Astrocyte (in vitro differentiated cells and primary cell): Measurements from ENCODE around the gene TMTC4. TPM values are rescaled to one million over a fixed set of nuclear protein-coding genes. Genes with fewer than 3 reads are reported as not detected.

Experiments used
- DNase-seq: peaks from one replicate; pipeline ENCODE4 v3.0.0-alpha.2; 2010; ENCODE audit warnings: low read depth
- FAIRE-seq: peaks from 2 replicates; lab custom pipeline; 2011; peaks lifted over from hg19 to GRCh38; lab: Jason Lieb, UNC
- H2AFZ ChIP-seq: 2 replicates; pipeline ENCODE4 v1.6.0; 2012; ENCODE audit warnings: low read depth, low read length, inconsistent platforms
- H3K27ac ChIP-seq: 2 replicates; pipeline ENCODE4 v1.5.1; 2011; ENCODE audit warnings: low read depth, low read length, inconsistent platforms
- H3K27me3 ChIP-seq: 2 replicates; pipeline ENCODE4 v1.6.0; 2011; ENCODE audit warnings: low read length, inconsistent platforms; ENCODE audit not compliant: insufficient read depth
- H3K36me3 ChIP-seq: 2 replicates; pipeline ENCODE4 v1.5.1; 2011; ENCODE audit warnings: low read length, inconsistent platforms; ENCODE audit not compliant: insufficient read depth
- H3K4me1 ChIP-seq: 2 replicates; pipeline ENCODE4 v1.5.1; 2011; ENCODE audit warnings: low read length, inconsistent platforms; ENCODE audit not compliant: insufficient read depth
- H3K4me2 ChIP-seq: 2 replicates; pipeline ENCODE4 v1.6.0; 2012; ENCODE audit warnings: low read length, inconsistent platforms
- H3K4me3 ChIP-seq: 2 replicates; pipeline ENCODE4 v1.5.1; 2011; ENCODE audit warnings: low read depth, mild to moderate bottlenecking, low read length, inconsistent platforms; ENCODE audit not compliant: insufficient read depth
- H3K79me2 ChIP-seq: 2 replicates; pipeline ENCODE4 v1.6.0; 2012; ENCODE audit warnings: mild to moderate bottlenecking, low read length, inconsistent platforms; ENCODE audit not compliant: insufficient read depth
- H3K9ac ChIP-seq: 2 replicates; pipeline ENCODE4 v1.6.0; 2012; ENCODE audit warnings: mild to moderate bottlenecking, low read length, inconsistent platforms
- H3K9me3 ChIP-seq: 2 replicates; pipeline ENCODE4 v1.5.1; 2012; ENCODE audit warnings: low read depth, mild to moderate bottlenecking, low read length, inconsistent platforms; ENCODE audit not compliant: insufficient read depth
- H4K20me1 ChIP-seq: 2 replicates; pipeline ENCODE4 v1.6.0; 2012; ENCODE audit warnings: low read length, inconsistent platforms; ENCODE audit not compliant: insufficient read depth
- H3K27ac Mint-ChIP-seq: one replicate; pipeline ENCODE4 v1.8.0; 2021; ENCODE audit warnings: mild to moderate bottlenecking, mixed read lengths; ENCODE audit not compliant: unreplicated experiment
- H3K27me3 Mint-ChIP-seq: one replicate; pipeline ENCODE4 v1.8.0; 2021; ENCODE audit warnings: low read depth, mixed read lengths; ENCODE audit not compliant: unreplicated experiment
- H3K36me3 Mint-ChIP-seq: one replicate; pipeline ENCODE4 v1.8.0; 2021; ENCODE audit warnings: low read depth, mixed read lengths; ENCODE audit not compliant: unreplicated experiment
- H3K4me1 Mint-ChIP-seq: one replicate; pipeline ENCODE4 v1.8.0; 2021; ENCODE audit warnings: low read depth, mixed read lengths; ENCODE audit not compliant: unreplicated experiment
- H3K4me3 Mint-ChIP-seq: one replicate; pipeline ENCODE4 v1.8.0; 2021; ENCODE audit warnings: mild to moderate bottlenecking, moderate library complexity, mixed read lengths; ENCODE audit not compliant: unreplicated experiment
- H3K9me3 Mint-ChIP-seq: one replicate; pipeline ENCODE4 v1.8.0; 2021; ENCODE audit warnings: mild to moderate bottlenecking, mixed read lengths; ENCODE audit not compliant: unreplicated experiment
- CTCF ChIP-seq: IDR thresholded peaks from 2 replicates; pipeline ENCODE4 v1.5.1; 2011; ENCODE audit warnings: low read depth, mild to moderate bottlenecking, inconsistent platforms, low read length, moderate library complexity; ENCODE audit not compliant: insufficient read depth
- EZH2 ChIP-seq: IDR thresholded peaks from 2 replicates; pipeline ENCODE4 v1.6.1; 2012; ENCODE audit warnings: mild to moderate bottlenecking, low read length, inconsistent platforms; ENCODE audit not compliant: insufficient read depth
- total RNA-seq: library from RNA; stranded (reverse); gene quantifications from 2 replicates; pipeline ENCODE4 v1.2.1, GENCODE V29; 2021

The TMTC4 gene
- total RNA-seq, 1 donor from 2014 or later: 8.4 TPM

DNA sequence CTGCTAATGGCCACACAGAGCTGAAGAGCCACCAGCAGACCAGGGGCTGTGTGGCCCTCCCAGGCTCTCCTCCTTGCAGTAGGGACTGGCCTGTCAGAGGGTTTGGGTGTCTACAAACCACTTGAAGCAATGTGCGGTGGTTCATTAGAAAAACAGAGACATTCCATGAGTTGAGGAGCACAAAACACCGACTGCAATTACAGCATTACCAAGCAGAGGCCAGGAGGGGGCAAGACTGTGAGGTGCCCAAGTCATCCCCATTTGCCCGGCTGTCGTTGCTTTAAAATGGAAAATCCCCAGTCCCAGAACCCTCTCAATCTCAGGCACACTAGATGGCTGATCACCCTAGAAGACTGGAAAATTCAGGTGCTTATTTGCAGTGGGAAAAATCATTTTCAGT is 15.0 kb downstream of the TMTC4 start:
- DNase-seq (no peak), FAIRE-seq (no peak)
- Histone ChIP-seq H3K36me3 (peaks cover 22% of the 10 kb centered on the region), H3K27me3 (no peaks in the 10 kb centered on the region), H3K9ac (no peak overlapping the region), H3K27ac (no peak overlapping the region), H4K20me1 (no peaks in the 10 kb centered on the region), H3K4me3 (no peak overlapping the region), H3K4me1 (no peaks in the 10 kb centered on the region), H3K4me2 (no peak overlapping the region), H3K9me3 (no peaks in the 10 kb centered on the region), H3K79me2 (no peaks in the 10 kb centered on the region), H2AFZ (no peak overlapping the region)
- no peaks in the 10 kb centered on the region for H3K27me3 Mint-ChIP-seq
- no peak overlapping the region for H3K27ac Mint-ChIP-seq
- no peaks in the 10 kb centered on the region for H3K4me1 Mint-ChIP-seq
- peaks cover 7% of the 10 kb centered on the region for H3K36me3 Mint-ChIP-seq
- no peaks in the 10 kb centered on the region for H3K9me3 Mint-ChIP-seq
- no peak overlapping the region for H3K4me3 Mint-ChIP-seq
- TF ChIP-seq CTCF (no peak), EZH2 (no peak)

- no peak overlapping the region for H3K4me2 ChIP-seq
- FAIRE-seq (no peak), DNase-seq (no peak)
- no peaks in the 10 kb centered on the region for H3K9me3 ChIP-seq
- H3K9ac ChIP-seq: no peak overlapping the region
- Mint-ChIP-seq H3K4me1 (no peaks in the 10 kb centered on the region), H3K27ac (no peak overlapping the region), H3K36me3 (peaks cover 10% of the 10 kb centered on the region), H3K27me3 (no peaks in the 10 kb centered on the region), H3K9me3 (no peaks in the 10 kb centered on the region), H3K4me3 (no peak overlapping the region)
- TF ChIP-seq EZH2 (no peak), CTCF (no peak)
- H3K27me3 ChIP-seq: no peaks in the 10 kb centered on the region
- H4K20me1 ChIP-seq: no peaks in the 10 kb centered on the region
- no peak overlapping the region for H3K4me3 ChIP-seq
- no peaks in the 10 kb centered on the region for H3K4me1 ChIP-seq
- H3K79me2 ChIP-seq: no peaks in the 10 kb centered on the region
- no peak overlapping the region for H3K27ac ChIP-seq
- H2AFZ ChIP-seq: no peak overlapping the region
- H3K36me3 ChIP-seq: peaks cover 17% of the 10 kb centered on the region
Measured at GRCh38 chr13:100658363-100658762, 16.2 kb downstream of the TMTC4 start.

DNA sequence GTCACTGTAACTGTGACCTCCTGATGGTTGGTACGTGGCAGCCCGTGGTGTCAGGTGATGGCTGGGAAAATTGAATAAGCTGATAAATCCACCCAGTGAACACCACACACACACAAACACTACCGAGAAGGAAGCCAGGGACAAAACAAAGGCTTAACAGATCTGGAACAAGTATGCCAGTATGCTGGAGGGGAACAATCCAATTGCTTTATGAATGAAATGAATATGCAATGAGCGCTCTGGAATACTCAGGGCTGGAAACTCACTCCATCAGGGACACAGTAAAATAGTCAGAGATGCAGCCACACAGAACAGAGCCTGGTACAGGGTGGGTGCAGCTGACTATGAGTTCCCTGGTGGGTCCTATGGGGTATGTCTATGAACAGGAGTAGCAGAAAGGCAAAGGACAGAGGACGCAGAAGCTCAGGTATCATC is 16.7 kb downstream of the TMTC4 start:
- Mint-ChIP-seq H3K4me1 (no peaks in the 10 kb centered on the region), H3K4me3 (no peak overlapping the region), H3K36me3 (peaks cover 11% of the 10 kb centered on the region), H3K27ac (no peak overlapping the region), H3K27me3 (no peaks in the 10 kb centered on the region), H3K9me3 (no peaks in the 10 kb centered on the region)
- H3K4me3 ChIP-seq: no peak overlapping the region
- H3K9me3 ChIP-seq: no peaks in the 10 kb centered on the region
- TF ChIP-seq EZH2 (no peak), CTCF (no peak)
- H3K27ac ChIP-seq: no peak overlapping the region
- DNase-seq (no peak), FAIRE-seq (no peak)
- H2AFZ ChIP-seq: no peak overlapping the region
- H3K79me2 ChIP-seq: no peaks in the 10 kb centered on the region
- no peak overlapping the region for H3K4me2 ChIP-seq
- peaks cover 17% of the 10 kb centered on the region for H3K36me3 ChIP-seq
- H3K9ac ChIP-seq: no peak overlapping the region
- no peaks in the 10 kb centered on the region for H4K20me1 ChIP-seq
- H3K4me1 ChIP-seq: no peaks in the 10 kb centered on the region
- H3K27me3 ChIP-seq: no peaks in the 10 kb centered on the region
